Stimulated activated CD4-positive, alpha-beta T cell treated with anti-CD3 and anti-CD28 coated beads, Interleukin-12 subunit alpha, Interleukin-12 subunit beta, amount 100 ng/mL, for 24 hours (primary cell): ENCODE results near the gene SYT6.

Experiments used
- DNase-seq, 2 experiments: peaks; one replicate each; pipeline ENCODE4 v3.0.0-alpha.2; 2020; ENCODE audit warnings: low read depth in 2 of 2

Gene SYT6

DNA sequence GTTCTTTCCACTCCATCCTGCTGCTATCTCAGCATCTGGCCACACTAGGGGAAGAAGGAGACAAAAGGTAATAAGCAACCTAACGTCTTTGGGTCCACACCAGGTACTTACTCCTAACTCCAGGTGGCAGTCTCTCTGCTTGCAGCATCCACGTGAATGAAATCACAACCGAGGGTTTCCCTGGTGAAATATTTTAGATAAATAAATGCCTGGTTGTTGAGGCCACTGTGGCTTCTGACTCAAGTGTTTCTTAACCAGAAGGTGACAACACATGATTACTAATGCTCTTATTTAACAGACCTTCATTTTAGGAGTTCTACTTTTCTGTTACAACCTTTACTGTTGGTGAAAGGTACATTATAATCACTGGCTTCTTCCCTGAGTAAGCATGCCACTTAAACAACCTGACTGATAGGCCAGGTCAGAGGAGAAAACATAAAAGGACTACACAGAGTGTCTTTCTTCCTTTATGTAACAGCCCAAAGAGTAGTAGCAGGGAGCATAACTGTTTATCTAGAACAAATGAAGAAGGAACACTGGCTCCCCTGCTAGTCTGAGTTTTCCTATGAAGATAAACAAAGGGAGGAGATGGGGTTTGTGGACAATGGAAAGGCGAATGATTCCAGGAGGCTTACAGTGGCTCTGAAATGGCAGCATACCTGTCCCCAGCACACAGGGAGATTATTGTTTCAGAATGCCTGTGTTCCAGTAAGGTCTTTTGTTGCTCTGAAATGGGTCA lies 59.9 kb downstream of the SYT6 start:
- DNase-seq, result no peak

GRCh38 chr1:114092186-114093062 lies 61.2 kb downstream of the SYT6 start:
- DNase-seq, result no peak

DNA sequence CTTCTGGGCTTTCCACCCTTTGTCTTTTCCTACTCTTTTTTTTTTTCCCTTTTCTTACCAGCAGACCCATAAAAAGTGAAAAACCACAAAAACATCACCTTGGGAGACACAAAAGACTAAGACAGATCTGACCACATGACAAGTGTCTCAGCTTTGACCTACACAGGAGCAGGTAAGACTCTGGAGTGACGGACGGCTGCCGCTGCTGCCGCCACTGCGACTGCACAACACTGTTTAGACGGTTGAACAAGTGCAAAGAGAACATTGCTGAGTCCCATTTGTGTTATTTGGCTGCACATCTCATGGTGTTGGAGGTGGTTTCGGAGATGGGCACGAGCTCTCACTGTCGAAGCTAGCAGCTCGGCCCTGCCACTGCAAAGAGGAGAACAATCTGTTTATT lies 62.0 kb downstream of the SYT6 start:
- no peak for DNase-seq

DNA sequence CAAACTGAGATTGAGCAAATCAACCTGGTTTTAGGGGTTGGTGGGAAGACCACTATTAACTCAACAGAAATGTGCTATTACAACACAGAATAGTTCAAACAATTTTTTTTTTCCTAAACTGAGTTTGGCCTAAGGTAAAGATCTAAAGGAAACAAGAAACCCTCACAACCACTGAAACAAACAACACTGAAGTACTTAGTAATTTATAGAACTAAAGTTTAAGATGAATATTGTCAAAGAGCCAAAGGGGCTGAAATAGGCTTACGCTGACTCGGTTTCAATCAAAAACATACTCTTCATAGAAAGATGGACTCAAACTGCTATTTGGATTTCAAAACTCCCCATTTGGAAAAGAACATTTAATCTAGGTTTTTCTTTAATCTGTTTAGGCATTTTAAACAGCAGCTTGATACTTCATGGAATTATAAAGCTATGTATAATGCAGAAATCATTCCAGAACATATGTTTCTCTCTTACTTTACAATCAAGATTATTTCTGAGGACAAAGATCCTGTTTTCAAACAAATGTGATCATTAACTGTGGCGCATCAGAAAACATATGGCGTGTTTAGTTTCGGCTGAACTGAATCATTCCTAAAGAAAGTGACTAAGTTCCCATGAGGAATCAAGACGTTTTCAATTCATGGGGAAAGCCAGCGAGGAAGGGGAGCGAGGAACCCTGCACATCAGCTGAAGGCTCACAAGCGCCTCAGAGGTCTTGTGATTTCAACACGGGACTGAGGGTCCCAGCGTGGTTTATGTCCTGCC lies 62.7 kb downstream of the SYT6 start:
- DNase-seq, result no peak

- DNase-seq, result no peak
Observed at GRCh38 chr1:114089502-114090138, 64.0 kb downstream of the SYT6 start.

GRCh38 chr1:114088392-114089299 lies 65.0 kb downstream of the SYT6 start:
- no peak for DNase-seq

DNA sequence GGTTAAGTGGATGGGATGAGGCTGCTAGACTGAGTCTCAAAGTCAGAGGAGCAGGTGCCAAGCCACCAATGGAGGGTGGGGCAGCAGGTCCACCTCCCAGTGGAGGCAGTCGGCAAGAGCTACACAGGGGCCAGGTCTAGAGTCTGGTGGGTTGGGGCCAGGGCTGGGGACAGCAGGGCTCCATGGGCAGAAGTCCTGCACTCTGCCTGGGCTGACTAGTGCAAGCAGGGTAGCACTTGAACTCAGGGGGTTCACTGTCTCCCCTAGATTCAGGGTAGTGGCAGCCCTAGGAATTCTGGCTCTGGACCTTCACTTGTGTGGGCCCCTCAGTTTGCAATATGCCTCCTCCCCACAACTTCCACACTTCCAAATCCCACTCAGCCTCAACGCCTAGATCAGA lies 66.2 kb downstream of the SYT6 start:
- DNase-seq, result no peak

DNA sequence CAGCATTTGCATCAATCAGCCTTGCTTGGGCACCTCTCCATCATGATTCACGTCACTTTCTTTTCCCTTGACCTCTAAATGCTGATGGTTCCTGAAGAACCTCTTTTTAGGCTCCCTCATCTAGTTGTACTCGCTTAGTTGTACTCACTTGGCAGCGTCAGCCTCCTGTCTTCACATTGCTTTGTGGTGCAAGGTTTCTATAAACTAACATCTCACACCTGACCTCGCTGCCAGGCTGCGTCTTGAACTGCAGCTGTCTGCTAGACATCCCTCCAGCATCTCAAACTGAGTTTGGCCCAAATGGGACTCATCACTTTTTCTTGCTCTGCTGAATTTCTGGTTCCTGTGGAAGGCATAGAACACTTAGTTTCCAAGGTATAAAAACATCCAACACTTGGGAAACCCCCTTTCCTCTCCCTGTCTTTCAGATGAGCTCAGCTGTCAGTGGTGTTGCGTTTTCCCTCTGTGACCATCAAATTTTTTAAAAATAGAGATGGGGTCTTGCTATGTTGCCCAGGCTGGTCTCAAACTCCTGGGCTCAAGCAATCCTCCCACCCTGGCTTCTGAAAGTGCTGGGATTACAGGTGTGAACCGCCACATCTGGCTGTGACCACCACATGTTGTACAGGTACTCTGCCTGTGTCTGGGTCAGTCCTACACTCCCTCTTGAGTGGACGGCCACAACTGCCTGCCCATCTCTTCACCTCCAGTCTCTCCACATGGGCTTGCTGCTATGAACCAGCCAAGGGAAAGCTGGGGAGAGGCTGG lies 66.9 kb downstream of the SYT6 start:
- DNase-seq, result no peak

DNA sequence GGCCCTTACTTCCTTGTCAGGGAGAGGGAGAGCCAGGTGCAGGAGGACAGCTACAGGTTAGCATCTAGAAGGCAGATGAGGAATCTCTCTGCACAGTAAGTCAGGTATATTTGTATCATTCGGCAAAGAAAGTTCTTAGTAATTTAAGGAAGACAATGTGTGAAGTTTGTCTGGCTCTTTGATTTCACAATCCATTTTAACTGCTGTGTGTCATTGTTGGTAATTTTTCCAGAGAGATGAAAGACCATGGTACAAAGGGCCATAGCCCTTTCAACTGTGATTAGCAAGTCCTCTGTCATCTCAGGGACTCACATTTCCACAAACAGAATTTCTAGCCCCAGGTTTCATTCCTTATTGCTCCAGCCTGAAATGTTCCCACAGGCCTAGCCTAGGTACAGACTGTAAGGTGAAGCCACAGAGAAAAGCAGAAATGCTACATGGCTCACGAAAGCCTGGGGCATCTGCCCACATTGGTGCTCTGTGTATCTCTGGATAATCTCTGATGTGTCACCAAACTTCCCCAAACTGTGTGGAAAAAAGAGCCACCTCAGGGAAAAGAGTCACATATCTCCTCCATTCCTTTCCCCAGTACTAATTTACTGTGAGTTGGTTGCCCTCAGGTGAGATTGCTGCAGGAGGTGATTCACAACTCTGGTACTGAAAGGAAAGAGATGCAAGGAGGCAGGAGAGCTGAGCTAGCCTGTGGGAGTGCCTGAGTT lies 70.6 kb downstream of the SYT6 start:
- no peak for DNase-seq

DNA sequence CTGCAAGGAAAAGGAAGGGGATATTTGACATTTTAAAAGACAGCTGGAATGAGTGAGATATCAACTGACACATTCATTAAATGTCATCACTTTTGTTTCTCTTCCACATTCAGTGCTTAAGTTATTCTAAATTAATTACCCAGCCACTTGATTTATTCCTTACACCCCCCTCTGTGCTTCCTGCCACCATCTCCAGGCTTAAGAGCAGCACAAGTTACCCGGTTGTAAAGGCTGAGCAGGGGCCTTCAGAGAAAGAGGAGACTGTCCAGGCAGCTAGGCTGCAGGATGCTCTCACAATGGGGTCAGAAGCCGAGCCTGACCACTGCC lies 71.4 kb downstream of the SYT6 start:
- no peak for DNase-seq

DNA sequence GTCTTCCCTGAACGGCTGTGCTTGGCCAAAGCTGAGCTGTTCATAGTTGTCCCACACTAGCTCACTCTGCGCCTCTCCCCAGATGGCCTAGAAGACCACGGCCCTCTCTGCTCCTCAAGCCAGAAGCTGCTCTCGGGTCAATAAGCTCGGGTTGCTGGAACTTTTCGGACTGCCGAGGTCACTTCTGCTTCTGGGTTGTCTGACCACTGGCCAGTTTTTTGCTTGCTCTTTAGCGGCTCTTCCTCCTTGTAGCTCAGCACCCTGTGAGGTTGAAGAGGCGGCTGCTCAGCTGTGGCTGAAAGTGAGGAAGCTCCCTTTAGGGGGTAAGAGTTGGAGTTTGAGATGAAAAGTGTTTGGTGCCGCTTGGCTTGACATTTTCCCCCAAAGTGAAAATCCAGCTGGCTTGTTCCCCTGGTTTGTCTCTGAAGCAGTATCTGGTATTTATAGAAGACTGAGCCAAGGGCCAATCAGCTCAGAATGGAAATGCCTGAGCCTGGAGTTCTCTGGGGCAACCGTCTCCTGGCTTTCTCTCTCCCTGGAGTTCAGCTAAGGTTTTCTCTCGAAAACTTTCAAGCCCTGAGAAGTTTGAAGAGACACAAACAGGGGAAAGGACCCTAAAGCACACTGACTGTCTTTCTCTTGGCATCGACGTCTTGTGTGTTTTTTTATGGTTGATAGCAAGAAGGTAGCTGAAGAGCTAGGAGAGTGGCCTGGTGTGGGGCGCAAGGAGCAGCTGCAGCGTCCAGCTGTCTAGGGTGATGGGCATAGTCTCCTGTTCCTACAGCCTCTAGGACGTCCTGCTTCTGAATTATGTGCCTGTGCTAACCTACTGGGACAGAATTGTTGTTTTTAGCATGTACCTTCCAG lies 72.0 kb downstream of the SYT6 start:
- no peak for DNase-seq

DNA sequence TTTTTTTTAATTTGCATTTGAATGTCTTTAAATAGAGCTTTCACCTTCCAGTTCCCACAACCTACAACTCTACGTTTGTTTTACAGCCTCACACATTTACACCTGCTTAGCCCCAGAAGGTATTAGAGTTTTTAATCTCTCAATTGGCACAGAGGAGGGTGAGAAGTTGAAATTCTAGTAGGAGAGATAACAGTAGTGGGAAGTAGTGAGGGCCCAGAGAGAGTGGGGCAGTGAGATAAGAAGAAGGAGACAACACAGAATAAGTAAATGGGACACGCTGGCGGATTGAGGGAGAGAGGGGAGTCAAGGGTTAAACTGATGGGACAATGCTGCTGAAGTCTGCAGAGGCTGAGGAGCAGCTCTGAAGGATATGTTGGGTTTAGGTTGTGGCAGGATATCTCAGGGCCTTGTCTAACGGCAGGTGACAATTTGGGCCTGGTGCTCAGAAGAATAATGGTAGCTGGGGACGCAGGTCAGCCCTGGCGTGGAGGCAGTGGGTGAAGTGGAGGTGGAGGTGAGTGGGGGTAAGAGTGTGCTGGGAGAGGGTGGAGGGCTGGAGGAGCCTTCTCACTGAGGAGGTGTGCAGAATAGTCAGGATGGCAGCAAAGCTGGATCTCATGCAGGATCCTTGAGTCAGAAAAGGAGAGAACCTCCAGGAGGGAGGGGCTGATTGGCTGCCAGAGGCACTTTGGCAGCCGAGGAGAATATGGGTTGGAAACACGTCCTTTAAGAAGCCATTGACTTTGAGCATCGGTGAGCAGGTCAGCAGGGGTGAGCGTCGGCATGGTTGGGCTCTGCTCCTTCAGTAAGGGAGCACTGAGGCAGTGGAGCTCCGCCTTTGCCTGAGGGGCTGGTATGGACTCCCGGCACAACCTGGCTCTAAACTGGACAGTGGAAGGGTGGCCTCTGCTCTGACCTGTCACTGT lies 72.9 kb downstream of the SYT6 start:
- no peak for DNase-seq

DNA sequence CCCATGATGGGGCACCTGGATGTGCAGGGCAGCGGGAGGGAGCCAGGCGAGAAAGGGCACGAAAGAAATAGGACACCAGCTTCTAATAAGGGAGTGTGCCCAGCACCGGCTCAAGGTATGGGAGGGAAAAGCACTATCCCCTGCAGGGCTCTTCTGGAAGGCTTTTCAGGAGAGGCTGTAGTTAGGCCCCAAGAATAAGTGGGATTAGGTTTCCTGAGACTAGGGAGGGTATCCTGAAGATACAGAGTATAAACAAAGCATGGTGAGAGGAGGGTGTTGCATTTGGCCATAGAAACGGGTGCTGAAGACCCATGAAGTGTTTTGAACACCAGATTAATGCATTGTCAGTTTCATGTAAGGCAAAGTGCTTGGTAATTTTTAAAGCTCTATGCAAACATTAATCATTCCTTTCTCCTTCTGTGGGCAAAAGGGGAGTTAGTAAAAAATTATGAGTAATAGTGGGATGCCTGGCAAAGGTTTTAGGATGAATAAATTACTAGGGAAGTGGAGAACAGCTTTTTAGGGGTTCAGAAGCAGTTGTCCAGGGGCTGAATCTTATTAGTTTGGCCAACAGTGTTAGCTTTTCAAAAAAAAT lies 74.0 kb downstream of the SYT6 start:
- no peak for DNase-seq

- DNase-seq, result no peak
Observed at GRCh38 chr1:114078116-114078515, 75.6 kb downstream of the SYT6 start.

DNA sequence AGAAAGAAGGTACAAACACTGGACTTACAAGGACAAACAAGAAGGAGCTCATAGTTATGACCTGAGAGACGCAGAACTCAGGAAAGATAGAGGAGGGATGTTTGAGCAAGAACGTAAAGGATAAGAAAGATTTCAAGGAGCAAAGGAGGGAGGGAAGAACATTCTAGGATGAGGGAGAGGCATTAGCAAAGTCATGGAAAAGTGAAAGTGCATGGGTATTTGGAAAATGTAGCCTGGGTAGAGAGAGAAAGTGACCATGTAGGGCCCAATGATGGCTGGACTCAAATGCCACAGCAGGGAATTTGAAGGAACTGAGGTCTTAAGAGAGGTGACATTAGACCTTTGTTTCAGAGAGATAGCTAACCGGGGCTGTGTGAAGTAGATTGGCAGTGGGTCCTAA lies 76.5 kb downstream of the SYT6 start:
- DNase-seq, result no peak

DNA sequence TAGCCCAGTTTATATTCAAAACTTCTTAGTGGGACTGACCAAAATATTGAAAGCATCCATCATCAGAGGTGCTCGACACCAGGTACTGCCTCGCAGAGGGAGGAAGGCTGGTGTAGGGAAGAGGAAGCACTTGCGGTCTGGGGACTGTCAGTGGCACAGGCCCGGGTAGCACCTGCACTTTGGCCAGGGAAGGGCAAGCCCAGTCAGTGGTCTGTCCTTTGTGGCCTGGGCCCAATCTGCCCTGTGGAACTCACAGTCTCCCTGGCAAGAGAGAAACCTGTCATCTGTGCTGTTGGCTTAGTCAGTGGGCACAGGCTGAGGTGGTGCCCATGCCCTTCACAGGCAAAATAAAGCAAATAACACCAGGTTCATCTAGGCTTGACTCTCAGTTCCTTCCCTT lies 77.4 kb downstream of the SYT6 start:
- no peak for DNase-seq
